ENCODE data around the gene MUC5B.
A peak's percentile ranks its signal among the peaks of the same experiment; 100 is the strongest.

The MUC5B gene

GRCh38 chr11:1196516-1197391 lies 26.1 kb upstream of the MUC5B start:
- no peak for DNase-seq
- no peaks in the 10 kb centered on the region for H3K9me3 Mint-ChIP-seq
- no peak overlapping the region for H3K27ac Mint-ChIP-seq
- H3K4me1 Mint-ChIP-seq (ENCODE audit: low read depth) = no peaks in the 10 kb centered on the region
- no peaks in the 10 kb centered on the region for H3K27me3 Mint-ChIP-seq
- no peaks in the 10 kb centered on the region for H3K36me3 Mint-ChIP-seq (ENCODE audit: low read depth)
- no peak overlapping the region for H3K4me3 Mint-ChIP-seq

DNA sequence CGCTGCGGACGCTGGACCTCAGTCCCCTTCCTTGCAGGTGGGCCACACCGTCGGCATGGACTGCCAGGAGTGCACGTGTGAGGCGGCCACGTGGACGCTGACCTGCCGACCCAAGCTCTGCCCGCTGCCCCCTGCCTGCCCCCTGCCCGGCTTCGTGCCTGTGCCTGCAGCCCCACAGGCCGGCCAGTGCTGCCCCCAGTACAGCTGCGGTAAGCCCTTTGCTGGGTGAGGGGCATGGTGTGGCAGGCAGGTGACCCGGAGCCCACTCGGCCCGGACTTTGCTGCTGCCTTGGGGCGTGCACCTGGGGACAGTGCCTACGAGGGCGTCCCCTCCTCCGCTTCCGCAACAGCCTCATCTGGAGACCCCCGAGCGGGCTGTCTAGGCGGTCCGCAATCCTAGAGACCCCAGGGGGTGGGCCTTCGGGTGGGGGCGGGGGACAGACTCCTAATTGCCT lies 25.4 kb upstream of the MUC5B start:
- Mint-ChIP-seq H3K27ac (no peak overlapping the region), H3K4me3 (no peak overlapping the region), H3K9me3 (no peaks in the 10 kb centered on the region), H3K4me1 (ENCODE audit: low read depth) (no peaks in the 10 kb centered on the region), H3K27me3 (no peaks in the 10 kb centered on the region), H3K36me3 (ENCODE audit: low read depth) (no peaks in the 10 kb centered on the region)
- no peak for DNase-seq

- no peaks in the 10 kb centered on the region for H3K27me3 Mint-ChIP-seq
- no peaks in the 10 kb centered on the region for H3K36me3 Mint-ChIP-seq (ENCODE audit: low read depth)
- no peaks in the 10 kb centered on the region for H3K9me3 Mint-ChIP-seq
- no peak overlapping the region for H3K27ac Mint-ChIP-seq
- no peaks in the 10 kb centered on the region for H3K4me1 Mint-ChIP-seq (ENCODE audit: low read depth)
- no peak overlapping the region for H3K4me3 Mint-ChIP-seq
- no peak for DNase-seq
Observed at GRCh38 chr11:1197886-1198560, 24.8 kb upstream of the MUC5B start.

- DNase-seq = no peak
- no peaks in the 10 kb centered on the region for H3K4me1 Mint-ChIP-seq (ENCODE audit: low read depth)
- no peak overlapping the region for H3K4me3 Mint-ChIP-seq
- no peak overlapping the region for H3K27ac Mint-ChIP-seq
- H3K27me3 Mint-ChIP-seq = no peaks in the 10 kb centered on the region
- H3K9me3 Mint-ChIP-seq = no peaks in the 10 kb centered on the region
- no peaks in the 10 kb centered on the region for H3K36me3 Mint-ChIP-seq (ENCODE audit: low read depth)
Observed at GRCh38 chr11:1198561-1199240, 24.2 kb upstream of the MUC5B start.

DNA sequence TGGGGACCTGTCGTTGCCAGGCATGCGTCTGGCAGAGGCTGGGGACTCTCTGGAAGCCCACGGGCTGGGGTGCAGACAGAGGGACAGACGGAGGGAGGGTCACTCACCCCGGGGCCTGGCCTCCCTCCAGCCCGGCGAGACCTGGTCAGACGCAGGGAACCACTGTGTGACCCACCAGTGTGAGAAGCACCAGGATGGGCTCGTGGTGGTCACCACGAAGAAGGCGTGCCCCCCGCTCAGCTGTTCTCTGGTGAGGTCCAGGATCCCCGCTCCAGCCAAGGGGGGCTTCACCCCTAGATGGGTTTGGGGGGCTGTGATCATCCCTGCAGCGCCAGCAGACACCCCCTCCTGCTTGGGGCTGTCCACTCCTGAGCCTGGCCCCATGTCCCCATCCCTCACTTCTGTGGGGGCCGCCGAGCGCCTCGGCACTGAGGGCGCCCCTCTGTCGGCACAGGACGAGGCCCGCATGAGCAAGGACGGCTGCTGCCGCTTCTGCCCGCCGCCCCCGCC lies 23.6 kb upstream of the MUC5B start:
- no peak overlapping the region for H3K27ac Mint-ChIP-seq
- H3K36me3 Mint-ChIP-seq (ENCODE audit: low read depth) = no peaks in the 10 kb centered on the region
- no peaks in the 10 kb centered on the region for H3K27me3 Mint-ChIP-seq
- H3K4me1 Mint-ChIP-seq (ENCODE audit: low read depth) = no peaks in the 10 kb centered on the region
- no peak for DNase-seq
- no peak overlapping the region for H3K4me3 Mint-ChIP-seq
- no peaks in the 10 kb centered on the region for H3K9me3 Mint-ChIP-seq

DNA sequence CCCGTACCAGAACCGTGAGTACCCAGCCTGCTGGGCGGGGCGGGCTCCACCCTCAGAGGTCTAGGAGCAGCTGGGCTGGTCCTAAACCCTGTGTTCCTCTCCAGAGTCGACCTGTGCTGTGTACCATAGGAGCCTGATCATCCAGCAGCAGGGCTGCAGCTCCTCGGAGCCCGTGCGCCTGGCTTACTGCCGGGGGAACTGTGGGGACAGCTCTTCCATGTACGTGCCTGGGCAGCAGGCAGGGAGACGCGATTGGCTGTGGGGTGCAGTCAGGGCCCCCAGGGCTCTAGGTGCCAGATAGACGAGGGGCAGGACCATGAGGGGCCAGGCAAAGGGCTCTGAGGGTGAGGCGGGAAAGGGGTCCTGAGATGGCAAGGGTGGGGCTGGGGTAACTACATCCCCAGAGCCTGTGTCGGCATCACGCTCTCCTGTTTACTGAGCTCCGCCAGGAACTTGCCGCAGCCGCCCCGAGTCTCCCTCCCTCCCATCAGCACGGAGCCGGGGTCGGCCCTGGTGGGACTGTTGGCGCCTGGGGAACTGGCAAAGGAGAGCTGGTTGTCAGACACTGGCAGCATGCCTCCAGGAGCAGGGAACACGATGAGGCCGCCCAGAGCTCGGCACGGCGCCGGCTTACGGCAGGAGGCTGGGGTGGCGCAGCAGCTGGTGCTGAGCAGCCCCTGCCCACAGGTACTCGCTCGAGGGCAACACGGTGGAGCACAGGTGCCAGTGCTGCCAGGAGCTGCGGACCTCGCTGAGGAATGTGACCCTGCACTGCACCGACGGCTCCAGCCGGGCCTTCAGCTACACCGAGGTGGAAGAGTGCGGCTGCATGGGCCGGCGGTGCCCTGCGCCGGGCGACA lies 22.9 kb upstream of the MUC5B start:
- Mint-ChIP-seq H3K27me3 (no peaks in the 10 kb centered on the region), H3K4me3 (no peak overlapping the region), H3K27ac (no peak overlapping the region), H3K36me3 (ENCODE audit: low read depth) (no peaks in the 10 kb centered on the region), H3K9me3 (no peaks in the 10 kb centered on the region), H3K4me1 (ENCODE audit: low read depth) (no peaks in the 10 kb centered on the region)
- no peak for DNase-seq

GRCh38 chr11:1200611-1201191 lies 22.2 kb upstream of the MUC5B start:
- H3K4me3 Mint-ChIP-seq = no peak overlapping the region
- no peak overlapping the region for H3K27ac Mint-ChIP-seq
- DNase-seq = no peak
- H3K9me3 Mint-ChIP-seq = no peaks in the 10 kb centered on the region
- no peaks in the 10 kb centered on the region for H3K27me3 Mint-ChIP-seq
- H3K4me1 Mint-ChIP-seq (ENCODE audit: low read depth) = no peaks in the 10 kb centered on the region
- H3K36me3 Mint-ChIP-seq (ENCODE audit: low read depth) = no peaks in the 10 kb centered on the region

DNA sequence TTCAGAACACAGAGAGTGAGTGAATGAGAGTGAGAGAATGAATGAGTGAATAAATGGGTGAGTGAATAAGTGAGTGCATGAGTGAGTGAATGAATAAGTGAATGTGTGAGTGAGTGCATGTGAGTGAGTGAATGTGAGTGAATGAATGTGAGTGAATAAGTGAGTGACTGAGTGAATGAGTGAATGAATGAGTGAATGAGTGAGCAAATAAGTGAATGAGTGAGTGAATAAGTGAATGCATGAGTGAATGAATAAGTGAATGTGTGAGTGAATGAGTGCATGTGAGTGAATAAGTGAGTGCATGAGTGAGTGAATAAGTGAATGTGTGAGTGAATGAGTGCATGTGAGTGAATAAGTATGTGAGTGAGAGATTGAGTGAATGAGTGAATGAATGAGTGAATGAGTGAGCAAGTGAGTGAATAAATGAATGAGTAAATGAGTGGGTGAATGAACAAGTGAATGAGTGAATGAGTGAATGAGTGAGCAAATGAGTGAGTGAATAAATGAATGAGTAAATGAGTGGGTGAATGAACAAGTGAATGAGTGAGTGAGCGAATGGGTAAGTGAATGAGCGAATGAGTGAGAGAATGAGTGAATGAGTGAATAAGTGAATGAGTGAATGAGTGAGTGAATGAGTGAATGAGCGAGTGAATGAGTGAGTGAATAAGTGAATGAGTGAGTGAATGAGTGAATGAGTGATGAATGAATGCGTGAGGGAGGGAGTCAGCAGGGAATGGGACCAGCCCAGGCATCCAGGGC lies 21.3 kb upstream of the MUC5B start:
- Mint-ChIP-seq H3K36me3 (ENCODE audit: low read depth) (no peaks in the 10 kb centered on the region), H3K4me1 (ENCODE audit: low read depth) (no peaks in the 10 kb centered on the region), H3K27me3 (no peaks in the 10 kb centered on the region), H3K4me3 (no peak overlapping the region), H3K27ac (no peak overlapping the region), H3K9me3 (no peaks in the 10 kb centered on the region)
- DNase-seq = no peak

DNA sequence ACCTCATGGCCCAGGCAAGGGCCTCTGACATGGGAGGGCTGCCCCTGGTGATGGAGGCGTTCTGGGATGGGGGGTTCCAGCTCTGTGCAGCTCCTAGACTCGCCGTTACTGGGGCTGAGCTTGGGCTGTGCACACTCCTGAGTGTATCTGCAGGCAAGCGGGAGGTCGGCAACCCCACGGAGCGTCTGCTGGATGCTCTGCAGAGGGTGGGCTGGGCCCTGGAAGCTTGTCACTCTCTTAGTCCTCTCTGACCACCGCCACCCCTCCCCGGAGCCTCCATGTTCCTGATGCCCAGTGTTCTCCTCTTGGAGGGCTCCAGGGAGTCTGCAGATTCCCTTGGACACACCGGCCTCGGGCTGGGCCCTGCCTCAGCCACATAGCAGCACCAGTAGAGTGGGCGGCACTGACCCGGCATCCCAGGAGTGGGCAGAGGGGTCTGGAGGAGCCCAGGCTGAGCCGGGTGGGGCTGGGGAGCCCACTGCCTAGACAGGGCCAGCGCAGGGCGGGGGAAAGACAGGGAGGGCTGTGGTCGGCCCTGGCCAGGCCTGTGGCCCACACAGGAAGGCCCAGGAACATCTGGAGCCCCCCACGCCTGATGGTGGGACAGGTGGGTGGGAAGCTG lies 20.6 kb upstream of the MUC5B start:
- Mint-ChIP-seq H3K27ac (no peak overlapping the region), H3K4me3 (no peak overlapping the region), H3K9me3 (no peaks in the 10 kb centered on the region), H3K4me1 (ENCODE audit: low read depth) (no peaks in the 10 kb centered on the region), H3K36me3 (ENCODE audit: low read depth) (no peaks in the 10 kb centered on the region), H3K27me3 (no peaks in the 10 kb centered on the region)
- no peak for DNase-seq

DNA sequence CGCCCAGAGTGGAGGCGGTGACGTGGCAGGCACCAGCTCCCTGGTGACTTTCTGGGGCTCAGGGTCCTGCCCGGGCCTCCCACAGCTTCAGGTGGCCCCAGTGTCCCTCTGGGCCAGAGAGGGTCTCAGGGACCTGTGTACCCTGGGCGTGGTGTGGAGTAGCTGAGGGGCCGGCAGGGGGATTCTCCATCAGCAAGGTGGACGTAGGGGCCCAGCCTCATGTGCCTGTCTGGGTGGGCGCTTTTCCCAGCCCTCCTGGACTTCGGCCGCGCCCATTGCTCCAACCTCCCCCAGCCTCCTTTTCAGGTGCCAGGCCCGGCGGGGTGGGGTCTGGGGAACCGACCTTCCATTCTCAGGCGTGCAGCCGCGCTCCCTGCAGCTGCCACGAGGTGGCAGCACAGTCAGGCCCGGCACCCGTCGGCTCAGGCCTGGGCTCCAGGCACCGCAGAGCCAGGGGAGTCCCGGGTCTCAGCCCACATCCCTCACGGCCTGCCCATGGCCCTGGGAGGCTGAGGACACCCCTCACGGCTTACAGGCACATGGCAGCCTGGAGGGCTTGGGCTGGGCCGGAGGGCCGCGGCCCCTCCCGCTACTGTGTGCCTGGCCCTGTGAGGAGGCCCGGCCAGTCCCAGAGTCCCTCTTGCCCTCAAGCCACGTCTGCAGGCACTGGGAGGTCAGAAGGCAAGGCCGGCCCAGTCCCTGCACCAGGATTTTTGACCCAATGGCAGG lies 19.9 kb upstream of the MUC5B start:
- Mint-ChIP-seq H3K9me3 (no peaks in the 10 kb centered on the region), H3K4me1 (ENCODE audit: low read depth) (no peaks in the 10 kb centered on the region), H3K4me3 (no peak overlapping the region), H3K36me3 (ENCODE audit: low read depth) (no peaks in the 10 kb centered on the region), H3K27me3 (no peaks in the 10 kb centered on the region), H3K27ac (no peak overlapping the region)
- peak; percentile 83 for DNase-seq

- no peak for DNase-seq
- no peaks in the 10 kb centered on the region for H3K4me1 Mint-ChIP-seq (ENCODE audit: low read depth)
- H3K36me3 Mint-ChIP-seq (ENCODE audit: low read depth) = no peaks in the 10 kb centered on the region
- no peak overlapping the region for H3K27ac Mint-ChIP-seq
- no peaks in the 10 kb centered on the region for H3K9me3 Mint-ChIP-seq
- H3K4me3 Mint-ChIP-seq = no peak overlapping the region
- no peaks in the 10 kb centered on the region for H3K27me3 Mint-ChIP-seq
Observed at GRCh38 chr11:1203505-1204271, 19.2 kb upstream of the MUC5B start.

All from activated T-cell treated with anti-CD3 and anti-CD28 coated beads, Interleukin-2, amount 50 U/mL, for 24 hours (primary cell).